RWPE1 (cell line): ENCODE measurements around the gene RAB30.
"Not testable (repeated sequence)": the region's sequence is repeated elsewhere in the genome, so short reads cannot be mapped to it uniquely, and the experiment has no call there.

Experiments used
- CTCF ChIA-PET: fragments of 350-600 bp; sonication (Branson Sonifier 250); formaldehyde crosslinking; extraction: SDS; loops from one replicate; lab custom pipeline; 2021; lab: Yijun Ruan, JAX
- POLR2A ChIA-PET: fragments of 400-600 bp; formaldehyde crosslinking; extraction: SDS; loops from one replicate; lab custom pipeline; 2020; ENCODE audit warnings: antibody characterized with exemption; ENCODE audit not compliant: low non-redundant PET; lab: Yijun Ruan, JAX
- DNase-seq: peaks from one replicate; pipeline ENCODE4 v3.0.0; 2012; ENCODE audit warnings: low spot score
- H3K27ac ChIP-seq: fragments of 450-650 bp; 2 replicates; pipeline ENCODE4 v1.5.1; 2017
- TF ChIP-seq, protein P1 (sequence below): fragments of 450-650 bp; conservative IDR thresholded peaks from 2 replicates; pipeline ENCODE4 v1.5.1; 2017; ENCODE audit warnings: low read depth, mild to moderate bottlenecking

RAB30 gene

DNA sequence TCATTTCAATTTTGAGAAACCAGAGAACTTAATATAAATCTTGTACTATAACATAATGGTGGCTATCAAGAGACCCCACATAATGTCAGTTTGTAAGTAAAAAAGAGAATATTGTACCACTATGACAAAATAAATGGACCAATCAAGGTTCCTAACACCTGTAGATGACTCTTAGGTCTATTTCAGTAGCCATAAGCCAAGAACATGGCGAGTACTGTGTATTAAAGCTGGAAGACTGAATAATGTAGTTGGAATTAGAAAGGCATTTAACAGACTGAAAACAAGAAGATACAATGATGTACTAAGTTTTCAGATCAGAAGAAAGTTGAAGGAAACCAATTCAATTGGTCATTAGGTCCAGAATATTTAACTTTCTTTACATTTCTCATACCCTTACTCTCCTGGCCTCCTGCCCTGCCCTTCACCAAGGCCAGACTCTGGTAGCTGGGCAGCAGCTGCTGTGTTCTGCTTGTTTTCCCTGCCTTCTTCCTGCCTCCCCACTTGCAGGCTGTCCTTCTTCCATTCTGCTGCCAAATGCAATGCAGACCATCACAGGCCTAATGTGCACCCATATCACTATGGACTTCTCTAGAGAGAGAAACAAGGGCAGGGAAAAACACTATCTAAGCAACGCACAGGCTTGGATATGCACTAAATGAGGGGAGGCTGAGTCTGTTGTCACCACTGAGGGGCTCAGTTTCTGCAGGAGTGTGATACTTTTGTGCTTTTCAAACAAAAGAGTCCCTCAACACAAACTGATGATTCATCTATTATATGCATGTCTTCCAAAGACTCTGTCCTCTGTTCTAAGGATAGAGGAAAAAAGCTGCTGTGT is 60.1 kb downstream of the RAB30 start:
- no peak overlapping the region for H3K27ac ChIP-seq
- ChIA-PET POLR2A (no interaction called here), CTCF (no interaction called here)
- TF ChIP-seq, protein P1, sequence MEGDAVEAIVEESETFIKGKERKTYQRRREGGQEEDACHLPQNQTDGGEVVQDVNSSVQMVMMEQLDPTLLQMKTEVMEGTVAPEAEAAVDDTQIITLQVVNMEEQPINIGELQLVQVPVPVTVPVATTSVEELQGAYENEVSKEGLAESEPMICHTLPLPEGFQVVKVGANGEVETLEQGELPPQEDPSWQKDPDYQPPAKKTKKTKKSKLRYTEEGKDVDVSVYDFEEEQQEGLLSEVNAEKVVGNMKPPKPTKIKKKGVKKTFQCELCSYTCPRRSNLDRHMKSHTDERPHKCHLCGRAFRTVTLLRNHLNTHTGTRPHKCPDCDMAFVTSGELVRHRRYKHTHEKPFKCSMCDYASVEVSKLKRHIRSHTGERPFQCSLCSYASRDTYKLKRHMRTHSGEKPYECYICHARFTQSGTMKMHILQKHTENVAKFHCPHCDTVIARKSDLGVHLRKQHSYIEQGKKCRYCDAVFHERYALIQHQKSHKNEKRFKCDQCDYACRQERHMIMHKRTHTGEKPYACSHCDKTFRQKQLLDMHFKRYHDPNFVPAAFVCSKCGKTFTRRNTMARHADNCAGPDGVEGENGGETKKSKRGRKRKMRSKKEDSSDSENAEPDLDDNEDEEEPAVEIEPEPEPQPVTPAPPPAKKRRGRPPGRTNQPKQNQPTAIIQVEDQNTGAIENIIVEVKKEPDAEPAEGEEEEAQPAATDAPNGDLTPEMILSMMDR = no peak
- DNase-seq = no peak

DNA sequence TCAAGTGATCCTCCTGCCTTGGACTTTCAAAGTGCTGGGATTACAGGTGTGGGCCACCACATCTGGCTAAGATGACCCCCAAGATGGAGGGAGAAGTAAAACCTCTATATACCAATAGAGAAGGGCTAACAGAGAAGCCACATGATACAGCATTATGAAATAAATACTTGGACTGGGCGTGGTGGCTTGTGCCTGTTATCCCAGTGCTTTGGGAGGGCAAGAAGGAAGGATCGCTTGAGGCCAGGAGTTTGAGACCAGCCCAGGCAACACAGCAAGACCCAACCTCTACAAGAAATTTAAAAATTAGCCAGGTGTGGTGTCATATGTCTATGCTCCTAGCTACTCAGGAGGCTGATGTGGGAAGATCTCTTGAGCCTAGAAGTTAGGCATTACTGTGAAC is 61.7 kb downstream of the RAB30 start:
- no peak for DNase-seq
- TF ChIP-seq, protein P1 = no peak
- no peak overlapping the region for H3K27ac ChIP-seq
- POLR2A ChIA-PET = no interaction called here
- CTCF ChIA-PET = no interaction called here

DNA sequence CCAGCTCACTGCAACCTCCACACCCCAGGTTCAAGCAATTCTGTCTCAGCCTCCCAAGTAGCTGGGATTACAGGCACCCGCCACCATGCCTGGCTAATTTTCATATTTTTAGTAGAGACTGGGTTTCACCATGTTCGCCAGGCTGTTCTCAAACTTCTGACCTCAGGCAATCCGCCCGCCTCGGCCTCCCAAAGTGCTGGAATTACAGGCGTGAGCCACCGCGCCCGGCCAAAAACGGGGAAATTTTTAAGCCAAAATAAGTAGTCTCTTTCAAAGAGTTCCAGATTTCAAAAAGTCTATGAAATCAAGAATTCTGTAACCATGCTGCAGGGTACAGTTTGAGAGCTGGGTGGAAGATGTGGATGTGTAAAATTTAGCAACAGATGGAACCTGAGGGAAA is 62.6 kb downstream of the RAB30 start:
- CTCF ChIA-PET, DNase-seq, POLR2A ChIA-PET, H3K27ac ChIP-seq: not testable (repeated sequence)

DNA sequence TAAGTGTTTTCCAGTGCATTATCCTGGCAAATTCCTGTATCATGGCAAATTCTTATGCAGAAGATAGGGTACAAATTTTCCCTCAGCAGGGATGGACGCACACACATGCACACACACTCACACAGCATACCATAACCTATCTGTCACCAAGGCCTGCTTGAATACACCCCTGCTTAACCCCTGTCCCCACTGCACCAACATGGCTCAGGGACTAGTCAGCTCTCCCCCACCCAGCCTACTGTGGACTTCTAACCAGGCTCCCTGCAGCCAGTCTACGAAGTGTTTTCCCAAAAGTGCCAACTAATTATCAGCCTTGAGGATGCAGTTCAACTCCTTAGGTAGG is 63.1 kb downstream of the RAB30 start:
- POLR2A ChIA-PET = no interaction called here
- no peak overlapping the region for H3K27ac ChIP-seq
- CTCF ChIA-PET = no interaction called here
- DNase-seq = no peak
- TF ChIP-seq, protein P1 = no peak

DNA sequence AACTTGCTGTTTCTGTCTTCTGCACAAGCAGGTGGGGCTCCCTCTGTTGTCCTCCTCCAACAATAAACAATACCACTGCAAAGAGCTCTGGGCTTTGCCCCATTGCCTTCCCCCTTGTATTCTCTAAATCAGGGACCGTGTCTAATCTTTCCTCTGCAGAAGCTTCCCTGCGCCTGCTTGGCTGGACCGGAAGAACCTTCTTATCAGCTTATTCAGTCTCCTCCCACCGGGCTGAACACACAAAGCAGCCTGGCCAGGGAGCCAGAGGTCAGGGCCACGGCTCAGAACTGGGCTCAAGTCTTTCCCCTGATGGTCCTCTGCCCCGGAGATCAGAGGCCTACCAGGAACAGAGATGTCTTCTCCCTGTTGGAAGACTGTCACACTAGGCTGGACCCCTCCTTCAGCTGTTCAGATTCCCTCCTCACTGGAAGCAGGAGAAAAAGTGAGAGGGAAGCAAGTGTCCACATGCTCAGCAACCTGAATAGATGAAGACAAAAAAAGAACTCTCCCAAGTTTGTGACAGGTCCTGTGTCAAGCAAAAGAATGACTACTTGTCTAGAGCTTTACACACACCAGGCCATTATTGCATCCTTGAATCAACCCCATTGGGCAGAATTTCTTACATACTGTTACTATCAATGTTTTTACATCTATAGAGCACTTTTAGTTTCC is 63.7 kb downstream of the RAB30 start:
- CTCF ChIA-PET = interaction anchor here (0.7 to 0.9 kb wide), 2 partner anchors 9 to 246 kb away, joined by 3 to 4 read pairs; no protein-coding TSS in a partner anchor
- POLR2A ChIA-PET = no interaction called here
- DNase-seq = no peak
- TF ChIP-seq, protein P1 = no peak
- H3K27ac ChIP-seq = no peak overlapping the region

DNA sequence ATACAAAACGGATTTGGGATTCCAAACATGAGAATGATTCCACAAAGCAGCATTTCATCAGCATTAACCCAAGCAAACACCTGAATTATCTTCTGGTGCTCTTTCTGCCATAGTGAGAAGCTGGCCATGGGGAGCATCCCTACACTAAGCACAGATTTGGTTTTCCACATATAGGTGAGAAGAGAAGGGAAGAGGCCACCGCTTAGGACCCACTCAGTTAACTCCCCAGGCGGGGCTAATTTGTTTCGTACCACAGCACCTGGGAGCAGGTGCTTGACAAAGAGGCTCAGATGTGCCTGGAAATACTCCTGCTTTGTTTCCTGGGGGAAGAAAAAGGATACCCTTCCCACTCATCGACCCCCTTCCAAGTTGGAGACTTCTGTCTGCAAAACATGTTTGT is 64.2 kb downstream of the RAB30 start:
- POLR2A ChIA-PET = no interaction called here
- no peak for DNase-seq
- H3K27ac ChIP-seq = no peak overlapping the region
- CTCF ChIA-PET = interaction anchor here (0.7 to 0.9 kb wide), 2 partner anchors 8 to 246 kb away, joined by 3 to 4 read pairs; no protein-coding TSS in a partner anchor
- TF ChIP-seq, protein P1 = no peak
